Stimulated activated CD8-positive, alpha-beta memory T cell treated with anti-CD3 and anti-CD28 coated beads, Interleukin-15, amount 100 ng/mL, for 24 hours (primary cell): ENCODE data around the gene GSAP.

ENCODE experiments used
- DNase-seq: peaks from one replicate; pipeline ENCODE4 v3.0.0-alpha.2; 2020; ENCODE audit warnings: low read depth

The GSAP gene

GRCh38 chr7:77434570-77435275 is 18.6 kb upstream of the GSAP start:
- no peak for DNase-seq

DNA sequence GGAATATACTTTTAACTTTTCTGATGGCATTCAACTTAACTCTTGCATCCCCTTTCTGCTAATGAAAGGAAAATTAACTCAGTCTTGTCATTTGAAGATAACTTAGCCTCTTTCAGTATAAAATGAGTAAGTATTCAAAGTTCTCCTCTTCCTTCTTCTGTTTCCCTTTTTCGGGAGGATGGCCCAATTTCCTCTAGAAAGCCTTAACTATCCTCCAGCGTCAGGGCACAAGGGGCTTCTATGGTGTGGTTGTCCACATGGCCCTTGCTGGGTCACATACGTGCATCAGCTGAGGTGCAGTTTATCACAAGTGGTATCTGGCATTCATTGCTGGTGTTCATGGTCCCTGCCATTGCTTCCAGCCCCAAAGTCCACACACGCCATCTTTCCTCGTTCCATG is 17.8 kb upstream of the GSAP start:
- DNase-seq, result no peak

GRCh38 chr7:77430927-77431326 is 14.8 kb upstream of the GSAP start:
- DNase-seq, result no peak

DNA sequence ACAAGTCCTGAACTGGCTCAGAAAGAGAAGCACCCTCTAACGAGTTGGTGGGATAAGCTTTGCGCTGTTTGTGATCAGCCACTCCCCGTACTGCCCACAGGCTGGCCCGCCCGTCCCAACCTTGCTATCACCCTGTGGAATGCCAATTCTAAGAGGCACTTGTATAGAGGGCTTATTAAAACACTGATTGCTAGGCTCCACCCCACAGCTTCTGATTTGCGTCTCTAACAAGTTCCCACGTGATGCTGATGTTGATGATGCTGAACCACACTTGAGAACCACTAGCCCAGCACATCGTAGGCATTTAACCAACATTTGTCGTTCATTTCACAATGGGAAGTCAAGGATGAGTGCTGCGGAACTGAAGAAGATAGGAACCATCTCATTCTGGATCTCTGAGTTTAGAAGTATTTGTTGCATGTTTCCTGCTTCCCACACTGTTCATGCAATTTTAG is 12.7 kb upstream of the GSAP start:
- DNase-seq, result no peak

DNA sequence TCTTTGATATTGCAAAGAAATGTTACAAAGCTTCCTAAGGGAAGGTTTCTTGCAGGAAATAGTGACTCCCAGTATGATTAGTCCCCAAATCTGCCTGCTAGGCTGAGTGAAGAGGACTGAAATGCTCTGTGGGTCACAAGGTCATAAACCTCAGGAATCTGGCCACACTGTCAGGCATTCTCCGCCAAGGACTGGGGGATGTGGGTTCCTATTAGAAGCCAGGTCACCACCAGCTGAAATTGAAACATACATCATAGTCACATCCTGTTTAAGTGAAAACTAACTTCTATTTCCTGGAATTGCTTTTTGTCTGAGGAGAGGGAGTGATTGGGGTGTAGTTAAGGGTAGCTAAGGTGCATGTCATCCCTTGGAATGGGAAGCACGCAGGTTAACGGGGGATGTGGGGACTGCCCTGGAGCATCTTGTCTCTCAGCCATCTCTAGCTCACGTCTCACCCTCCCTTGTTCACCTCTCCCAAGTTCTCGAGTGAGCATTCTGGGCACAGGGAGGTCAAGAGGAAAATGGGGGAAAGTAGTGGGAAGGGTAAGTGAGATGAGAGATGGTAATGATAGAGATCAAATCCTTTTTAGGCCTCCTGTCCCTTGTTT is 12.0 kb upstream of the GSAP start:
- DNase-seq, result no peak

- DNase-seq, result no peak
Measured at GRCh38 chr7:77426521-77427051, 10.4 kb upstream of the GSAP start.

DNA sequence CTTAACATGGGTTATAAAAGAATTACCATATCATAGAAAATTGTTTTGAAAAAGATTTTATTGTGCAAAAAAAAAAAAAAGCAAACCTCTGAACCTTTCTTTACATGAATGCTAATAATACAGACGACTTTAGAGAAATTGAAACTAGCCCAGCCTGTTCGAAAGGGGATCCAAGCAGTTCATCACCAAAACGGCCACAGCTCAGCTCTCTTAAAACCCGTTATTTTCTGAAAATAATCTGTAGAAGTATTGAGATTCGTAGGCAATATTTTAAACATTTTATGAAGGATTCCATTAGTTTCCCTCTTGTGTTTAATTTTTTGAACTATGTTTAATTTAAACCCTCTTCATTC is 9.9 kb upstream of the GSAP start:
- DNase-seq, result no peak

DNA sequence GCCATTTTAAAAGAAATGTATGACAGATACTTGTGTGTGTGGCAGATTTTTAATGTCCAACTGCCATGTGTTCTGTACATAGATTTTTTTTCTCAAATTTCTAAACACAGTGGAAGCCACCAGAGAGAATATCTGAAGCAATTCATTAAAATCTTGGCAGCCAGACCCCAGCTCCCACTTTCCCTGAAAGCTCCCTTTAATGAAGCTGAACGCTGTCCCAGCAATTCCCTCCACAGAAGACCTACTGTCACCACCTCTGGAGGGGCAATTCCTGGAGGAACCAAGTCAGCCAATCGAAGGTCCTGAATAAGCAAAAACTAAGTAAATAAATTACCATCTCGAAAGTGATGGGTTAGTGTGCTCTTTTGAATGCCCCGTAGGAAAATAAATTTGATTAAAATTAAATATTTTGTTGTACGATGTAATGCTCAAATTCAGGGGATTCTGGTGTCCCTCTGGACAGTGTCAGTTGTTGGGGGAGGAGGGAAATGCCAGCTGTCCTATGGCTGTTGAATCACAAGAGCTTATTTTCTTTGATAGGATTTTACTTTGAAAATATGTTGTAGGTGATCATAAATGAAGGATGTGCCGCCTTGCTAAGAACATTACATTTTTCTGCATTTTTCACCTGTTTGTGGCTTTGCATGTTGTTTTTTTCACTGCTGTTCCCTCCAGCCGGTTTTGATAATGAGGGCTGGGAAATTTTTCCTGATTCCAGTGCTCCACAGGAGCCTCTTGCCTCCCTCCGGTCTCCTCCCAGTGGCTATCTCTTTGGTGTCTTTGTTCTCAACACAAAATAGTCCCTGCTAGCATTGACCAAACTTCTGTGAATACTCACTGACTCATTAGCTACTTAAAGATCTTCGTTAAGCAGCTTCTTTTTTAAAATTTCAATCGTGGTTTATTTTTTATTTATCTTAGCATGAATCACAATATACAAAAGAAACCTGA is 9.2 kb upstream of the GSAP start:
- DNase-seq, result no peak

GRCh38 chr7:77422500-77422899 is 6.4 kb upstream of the GSAP start:
- DNase-seq, result no peak

- DNase-seq, result no peak
Measured at GRCh38 chr7:77420986-77421672, 5.0 kb upstream of the GSAP start.

DNA sequence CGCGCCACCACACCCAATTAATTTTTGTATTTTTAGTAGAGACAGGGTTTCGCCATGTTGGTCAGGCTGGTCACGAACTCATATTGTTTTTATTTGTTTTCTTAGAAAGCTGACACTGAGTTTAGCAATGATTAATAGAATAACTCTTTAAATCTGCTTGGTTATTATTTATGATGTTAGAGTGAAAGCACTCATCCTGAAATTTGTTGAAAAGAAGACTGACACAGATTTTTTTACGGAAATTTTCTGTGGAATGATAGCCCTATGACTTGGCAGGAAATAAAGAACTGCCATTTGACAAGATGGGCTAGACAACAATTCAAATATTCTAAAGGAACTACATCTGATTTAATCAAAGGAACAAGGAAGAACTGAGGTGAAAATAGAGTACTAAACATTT is 4.3 kb upstream of the GSAP start:
- DNase-seq, result no peak

- DNase-seq, result no peak
Measured at GRCh38 chr7:77419102-77419501, 3.0 kb upstream of the GSAP start.

DNA sequence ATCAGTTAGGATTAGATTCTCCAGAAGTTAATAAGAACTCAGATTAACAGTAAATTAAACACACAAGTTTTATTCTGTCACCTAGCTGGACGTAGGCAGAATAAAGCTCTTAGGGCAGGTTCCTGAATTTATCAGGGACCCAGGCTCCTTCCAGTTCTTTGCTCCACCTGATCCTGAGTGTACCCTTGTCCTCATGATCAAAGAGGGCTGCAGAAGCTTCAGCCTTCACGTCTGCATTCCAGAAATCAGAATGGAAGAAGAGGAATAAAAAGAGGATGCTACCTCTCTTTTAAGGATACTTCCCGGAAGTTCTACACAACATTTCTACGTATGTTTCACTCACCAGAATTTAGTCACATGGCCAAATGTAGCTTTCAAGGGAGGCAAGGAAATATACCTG is 1.7 kb upstream of the GSAP start:
- DNase-seq, result no peak

DNA sequence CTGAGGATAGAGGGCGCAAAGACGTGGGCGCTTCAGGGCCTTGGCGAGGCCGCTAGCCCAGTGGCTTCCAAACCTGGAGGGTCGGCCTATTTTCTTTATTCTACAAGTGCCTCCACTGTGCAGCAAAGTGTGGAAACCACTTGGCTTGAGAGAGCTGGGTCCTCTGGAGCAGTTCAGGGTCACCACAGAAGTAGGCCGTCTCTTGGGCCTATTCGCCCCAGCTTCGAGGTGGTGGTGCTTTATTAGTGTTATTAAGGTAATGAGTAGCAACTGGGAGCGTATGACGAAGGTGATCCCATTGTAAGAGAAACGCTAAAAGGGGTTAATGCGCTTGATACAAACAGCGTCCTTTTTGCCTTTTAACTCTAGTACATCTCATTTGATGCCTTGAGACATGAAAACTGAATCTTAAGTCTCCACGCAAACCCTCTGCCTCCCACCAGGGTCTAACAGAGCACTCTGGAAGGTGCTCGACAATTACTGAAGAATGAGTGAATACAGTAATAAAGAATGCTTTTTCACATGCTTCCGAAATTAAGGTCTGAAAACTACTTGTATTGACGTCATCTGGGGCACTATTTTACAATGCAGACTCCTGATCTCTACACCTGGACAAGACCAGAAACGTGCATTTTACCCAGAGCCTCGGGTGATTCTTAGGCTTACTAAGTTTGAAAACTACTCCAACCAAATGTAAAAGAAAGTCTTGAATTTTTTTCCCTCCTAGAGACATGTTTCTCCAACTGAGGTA is 647 bp upstream of the GSAP start:
- no peak for DNase-seq

DNA sequence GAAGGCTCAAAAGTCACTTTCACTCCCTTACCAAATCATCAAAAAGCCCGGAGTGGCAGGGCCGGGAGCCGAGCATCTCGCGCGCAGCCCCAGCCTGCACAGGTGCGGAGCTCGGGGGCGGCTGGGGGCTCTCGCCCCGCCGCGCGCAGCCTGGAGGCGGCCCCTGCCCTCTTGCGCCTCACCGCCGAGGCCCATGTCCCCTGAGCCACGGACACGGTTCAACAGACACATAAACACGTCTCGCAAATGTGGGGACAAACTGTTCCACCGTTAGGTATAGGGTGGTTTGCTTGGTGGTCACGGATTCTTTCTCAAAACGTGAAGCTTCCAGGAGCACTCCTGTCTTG is 700 bp downstream of the GSAP start:
- no peak for DNase-seq

GRCh38 chr7:77413861-77414424 is 2.2 kb downstream of the GSAP start:
- no peak for DNase-seq

- DNase-seq, result no peak
Measured at GRCh38 chr7:77413128-77413527, 3.0 kb downstream of the GSAP start.

GRCh38 chr7:77409739-77410547 is 6.2 kb downstream of the GSAP start:
- no peak for DNase-seq

DNA sequence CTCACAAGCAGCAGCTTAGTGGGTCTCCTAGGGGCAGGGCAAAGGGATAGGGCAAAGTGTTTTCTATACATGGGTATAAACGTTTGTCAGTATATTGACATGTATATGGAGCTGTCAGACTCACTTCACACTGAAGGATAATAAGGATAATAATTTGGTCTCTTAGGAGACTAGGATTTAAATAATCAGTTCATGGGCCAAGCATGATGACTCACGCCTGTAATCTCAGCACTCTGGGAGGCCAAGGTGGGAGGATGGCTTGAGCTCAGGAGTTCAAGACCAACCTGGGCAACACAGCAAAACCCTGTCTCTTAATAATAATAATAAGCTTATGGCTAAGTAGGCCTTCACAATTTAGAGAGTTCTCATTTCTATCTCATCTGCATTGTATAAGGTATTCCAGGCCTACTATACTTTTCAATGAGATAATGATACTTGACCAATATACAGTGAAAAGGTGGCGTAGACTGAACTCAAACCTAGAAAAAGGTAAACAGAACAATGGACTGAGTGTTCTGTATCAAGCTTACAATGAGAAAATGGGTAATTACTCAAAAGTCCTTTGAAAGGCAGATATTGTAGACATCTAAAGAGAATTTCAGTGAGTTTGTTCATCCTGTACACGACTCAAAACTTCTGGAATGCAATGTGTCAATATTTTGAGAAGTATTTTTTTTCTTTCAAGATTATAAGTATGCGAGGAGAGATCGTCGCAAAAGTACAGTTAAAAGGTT is 7.0 kb downstream of the GSAP start:
- no peak for DNase-seq

DNA sequence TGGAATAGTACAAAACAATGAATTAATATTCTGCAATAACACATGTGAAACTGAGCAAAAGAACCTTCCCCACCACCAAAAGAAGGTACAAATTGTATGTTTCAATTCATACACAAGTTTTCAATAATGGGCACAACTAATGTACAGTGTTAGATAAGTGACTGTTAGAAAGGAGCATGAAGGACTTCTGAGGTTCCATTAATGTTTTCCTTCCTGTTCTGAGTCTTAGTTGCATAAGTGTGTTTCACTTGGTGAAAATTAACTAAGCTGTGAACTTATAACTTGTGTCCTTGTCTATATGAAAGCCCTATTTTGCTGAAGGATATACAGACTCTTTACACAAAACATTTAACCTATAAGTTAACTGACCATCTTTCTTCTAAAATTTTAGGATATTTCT is 8.2 kb downstream of the GSAP start:
- no peak for DNase-seq
